GM10847 (cell line): Measurements from ENCODE around the gene MASP1.

ENCODE experiments used
- POLR2A ChIP-seq: IDR thresholded peaks from 2 replicates; pipeline ENCODE4 v1.6.1; 2011; ENCODE audit not compliant: insufficient read length; ENCODE audit errors: extremely low read depth

MASP1 gene

GRCh38 chr3:187223799-187224198 lies 67.7 kb downstream of the MASP1 start:
- TF ChIP-seq POLR2A, result no peak

- TF ChIP-seq POLR2A, result no peak
Observed at GRCh38 chr3:187222801-187223200, 68.7 kb downstream of the MASP1 start.

- TF ChIP-seq POLR2A, result no peak
Observed at GRCh38 chr3:187215460-187215859, 76.1 kb downstream of the MASP1 start.

- no peak for TF ChIP-seq POLR2A
Observed at GRCh38 chr3:187213616-187214015, 77.9 kb downstream of the MASP1 start.

GRCh38 chr3:187212705-187213104 lies 78.8 kb downstream of the MASP1 start:
- TF ChIP-seq POLR2A, result no peak

- no peak for TF ChIP-seq POLR2A
Observed at GRCh38 chr3:187212196-187212545, 79.4 kb downstream of the MASP1 start.

- TF ChIP-seq POLR2A, result no peak
Observed at GRCh38 chr3:187211532-187212195, 79.9 kb downstream of the MASP1 start.

- TF ChIP-seq POLR2A, result no peak
Observed at GRCh38 chr3:187210545-187211327, 80.8 kb downstream of the MASP1 start.

- TF ChIP-seq POLR2A, result no peak
Observed at GRCh38 chr3:187210091-187210490, 81.4 kb downstream of the MASP1 start.

- TF ChIP-seq POLR2A, result no peak
Observed at GRCh38 chr3:187209491-187209890, 82.0 kb downstream of the MASP1 start.

GRCh38 chr3:187208159-187208558 lies 83.4 kb downstream of the MASP1 start:
- TF ChIP-seq POLR2A, result no peak

- no peak for TF ChIP-seq POLR2A
Observed at GRCh38 chr3:187207624-187208023, 83.9 kb downstream of the MASP1 start.

- no peak for TF ChIP-seq POLR2A
Observed at GRCh38 chr3:187207062-187207461, 84.5 kb downstream of the MASP1 start.

- no peak for TF ChIP-seq POLR2A
Observed at GRCh38 chr3:187205683-187206082, 85.9 kb downstream of the MASP1 start.

- no peak for TF ChIP-seq POLR2A
Observed at GRCh38 chr3:187198490-187198889, 93.0 kb downstream of the MASP1 start.

- TF ChIP-seq POLR2A, result no peak
Observed at GRCh38 chr3:187197335-187197649, 94.2 kb downstream of the MASP1 start, which contains the start of gene RTP1. TSS of gene RTP1 (plus strand) at chr3:187197486. CDS start at chr3:187197516, 30 bp downstream.

GRCh38 chr3:187196573-187197334 lies 94.8 kb downstream of the MASP1 start:
- TF ChIP-seq POLR2A, result no peak

GRCh38 chr3:187193181-187193580 lies 98.4 kb downstream of the MASP1 start:
- TF ChIP-seq POLR2A, result no peak
